ENCODE results near the gene DDIT4L. TPM values are rescaled to one million over a fixed set of nuclear protein-coding genes. Genes with fewer than 3 reads are reported as not detected.

DDIT4L gene
- total and polyA plus RNA-seq, 12 donors: 0.14 to 2.1 (median 0.54) TPM

DNA sequence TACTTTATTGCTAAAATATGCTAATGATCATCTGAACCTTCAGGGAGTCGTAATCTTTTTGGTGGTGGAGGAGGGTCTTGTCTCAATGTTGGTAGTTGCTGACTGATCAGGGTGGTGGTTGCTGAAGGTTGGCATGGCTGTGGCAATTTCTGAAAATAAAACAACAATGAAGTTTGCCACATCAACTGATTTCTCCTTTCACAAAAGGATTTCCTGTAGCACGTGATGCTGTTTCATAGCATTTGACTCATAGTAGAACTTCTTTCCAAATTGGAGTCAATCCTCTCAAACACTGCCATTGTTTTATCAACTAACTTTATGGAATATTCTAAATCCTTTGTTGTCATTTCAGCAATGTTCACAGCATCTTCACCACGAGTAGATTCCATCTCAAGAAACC, 19.3 kb downstream of the DDIT4L start:
- no peak for ATAC-seq
- H3K4me3 ChIP-seq: no peak overlapping the region
- no peak for DNase-seq
- peaks cover 0 to 15% (median 0%) of the 10 kb centered on the region in 9 donors for H3K4me1 ChIP-seq
- H3K27ac ChIP-seq: no peak overlapping the region
- H3K36me3 ChIP-seq: no peaks in the 10 kb centered on the region
- H3K27me3 ChIP-seq: no peaks in the 10 kb centered on the region
- TF ChIP-seq, protein P1, sequence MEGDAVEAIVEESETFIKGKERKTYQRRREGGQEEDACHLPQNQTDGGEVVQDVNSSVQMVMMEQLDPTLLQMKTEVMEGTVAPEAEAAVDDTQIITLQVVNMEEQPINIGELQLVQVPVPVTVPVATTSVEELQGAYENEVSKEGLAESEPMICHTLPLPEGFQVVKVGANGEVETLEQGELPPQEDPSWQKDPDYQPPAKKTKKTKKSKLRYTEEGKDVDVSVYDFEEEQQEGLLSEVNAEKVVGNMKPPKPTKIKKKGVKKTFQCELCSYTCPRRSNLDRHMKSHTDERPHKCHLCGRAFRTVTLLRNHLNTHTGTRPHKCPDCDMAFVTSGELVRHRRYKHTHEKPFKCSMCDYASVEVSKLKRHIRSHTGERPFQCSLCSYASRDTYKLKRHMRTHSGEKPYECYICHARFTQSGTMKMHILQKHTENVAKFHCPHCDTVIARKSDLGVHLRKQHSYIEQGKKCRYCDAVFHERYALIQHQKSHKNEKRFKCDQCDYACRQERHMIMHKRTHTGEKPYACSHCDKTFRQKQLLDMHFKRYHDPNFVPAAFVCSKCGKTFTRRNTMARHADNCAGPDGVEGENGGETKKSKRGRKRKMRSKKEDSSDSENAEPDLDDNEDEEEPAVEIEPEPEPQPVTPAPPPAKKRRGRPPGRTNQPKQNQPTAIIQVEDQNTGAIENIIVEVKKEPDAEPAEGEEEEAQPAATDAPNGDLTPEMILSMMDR (IDR thresholded peaks at IDR 0.05): no peak
- WGBS, 2 donors: 74 to 75% methylated on average over 3 of the region's 3 CpGs
- H3K9me3 ChIP-seq: peaks cover 0 to 8% (median 0%) of the 10 kb centered on the region in 11 donors
- intact Hi-C loops (cut with DNase I): no loop called here

DNA sequence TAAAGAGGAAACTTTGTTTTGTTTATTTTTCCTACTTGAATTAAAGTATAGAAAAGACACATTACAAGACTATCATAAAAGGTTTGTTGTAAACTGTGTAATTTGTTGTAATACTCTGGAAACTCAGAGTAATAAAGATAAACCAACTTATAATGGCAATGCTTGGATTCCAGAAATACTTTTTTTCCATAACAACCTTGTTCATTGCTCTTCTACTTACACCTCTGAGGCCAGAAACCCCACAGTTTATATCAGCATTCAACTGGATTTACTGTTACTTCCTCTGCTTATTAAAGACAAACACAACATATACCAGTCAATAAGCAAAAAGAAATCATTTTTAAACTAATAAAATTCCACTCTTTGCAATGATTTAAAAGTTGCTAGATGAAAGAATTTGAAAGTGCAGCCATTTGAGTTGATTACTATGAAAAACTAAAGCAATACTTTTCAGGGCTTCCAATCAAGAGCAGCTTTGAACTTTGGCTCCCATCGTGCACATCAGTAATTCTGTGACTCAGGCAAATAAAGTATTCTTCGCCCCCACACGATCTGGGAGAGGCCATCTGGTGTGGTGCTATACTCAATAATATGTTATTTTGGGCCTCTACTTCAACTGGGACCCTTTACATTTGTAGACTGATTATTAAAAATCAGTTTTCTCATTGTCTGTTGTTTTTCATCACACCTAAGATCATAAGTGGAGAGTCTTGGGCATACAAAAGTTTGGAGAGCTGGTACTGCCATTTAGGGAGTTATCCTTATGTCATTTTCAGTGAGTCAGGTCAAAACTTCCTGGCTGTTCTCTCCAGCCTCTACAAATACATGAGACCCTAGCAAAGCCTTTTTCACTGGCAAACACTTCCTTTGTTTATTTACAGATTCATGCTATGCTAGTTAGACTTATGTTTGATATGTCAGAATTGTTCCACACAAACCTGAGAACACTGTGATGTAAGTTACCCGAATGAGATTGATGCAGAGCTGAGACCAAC, 20.5 kb downstream of the DDIT4L start:
- H3K27me3 ChIP-seq: no peaks in the 10 kb centered on the region
- TF ChIP-seq, protein P1 (IDR thresholded peaks at IDR 0.05): no peak
- 74 to 76% methylated on average over 4 of the region's 4 CpGs for WGBS, 2 donors
- ATAC-seq (no peak), DNase-seq (no peak)
- peaks cover 0 to 8% (median 0%) of the 10 kb centered on the region in 11 donors for H3K9me3 ChIP-seq
- peaks cover 0 to 15% (median 0%) of the 10 kb centered on the region in 9 donors for H3K4me1 ChIP-seq
- no peaks in the 10 kb centered on the region for H3K36me3 ChIP-seq
- no peak overlapping the region for H3K27ac ChIP-seq
- H3K4me3 ChIP-seq: no peak overlapping the region
- intact Hi-C loops (cut with DNase I): loop anchor here in 1 of 10 donors (10.0 kb wide), 1 partner anchor 55 kb away; no protein-coding TSS in a partner anchor

DNA sequence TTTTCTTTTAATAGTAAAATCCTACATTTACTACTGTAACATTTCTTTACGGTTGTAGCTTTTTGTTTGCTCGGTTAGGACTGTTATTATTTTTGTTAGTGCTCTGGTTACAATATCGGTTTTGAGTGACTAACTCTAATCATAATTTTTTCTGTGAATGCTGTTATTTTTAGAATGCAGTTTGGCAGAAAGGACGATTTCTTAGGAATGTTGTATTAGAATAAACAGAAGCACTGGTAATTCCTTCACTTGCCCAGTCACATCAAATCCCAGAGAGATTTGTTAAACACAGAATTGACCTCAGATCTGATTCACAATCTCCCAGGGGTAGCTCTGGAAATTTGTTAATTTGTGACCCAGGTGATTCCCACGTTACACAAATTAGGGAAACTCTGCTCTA, 21.7 kb downstream of the DDIT4L start:
- H3K4me3 ChIP-seq: no peak overlapping the region
- intact Hi-C loops (cut with DNase I): loop anchor here in 1 of 10 donors (10.0 kb wide), 1 partner anchor 54 kb away; no protein-coding TSS in a partner anchor
- H3K4me1 ChIP-seq: peaks cover 0 to 15% (median 0%) of the 10 kb centered on the region in 9 donors
- H3K9me3 ChIP-seq: peaks cover 0 to 8% (median 0%) of the 10 kb centered on the region in 11 donors
- H3K27me3 ChIP-seq: no peaks in the 10 kb centered on the region
- no peak overlapping the region for H3K27ac ChIP-seq
- no peaks in the 10 kb centered on the region for H3K36me3 ChIP-seq
- WGBS, 2 donors: 47 to 56% methylated on average over 5 of the region's 5 CpGs
- ATAC-seq: no peak
- TF ChIP-seq, protein P1 (IDR thresholded peaks at IDR 0.05): no peak
- no peak for DNase-seq

DNA sequence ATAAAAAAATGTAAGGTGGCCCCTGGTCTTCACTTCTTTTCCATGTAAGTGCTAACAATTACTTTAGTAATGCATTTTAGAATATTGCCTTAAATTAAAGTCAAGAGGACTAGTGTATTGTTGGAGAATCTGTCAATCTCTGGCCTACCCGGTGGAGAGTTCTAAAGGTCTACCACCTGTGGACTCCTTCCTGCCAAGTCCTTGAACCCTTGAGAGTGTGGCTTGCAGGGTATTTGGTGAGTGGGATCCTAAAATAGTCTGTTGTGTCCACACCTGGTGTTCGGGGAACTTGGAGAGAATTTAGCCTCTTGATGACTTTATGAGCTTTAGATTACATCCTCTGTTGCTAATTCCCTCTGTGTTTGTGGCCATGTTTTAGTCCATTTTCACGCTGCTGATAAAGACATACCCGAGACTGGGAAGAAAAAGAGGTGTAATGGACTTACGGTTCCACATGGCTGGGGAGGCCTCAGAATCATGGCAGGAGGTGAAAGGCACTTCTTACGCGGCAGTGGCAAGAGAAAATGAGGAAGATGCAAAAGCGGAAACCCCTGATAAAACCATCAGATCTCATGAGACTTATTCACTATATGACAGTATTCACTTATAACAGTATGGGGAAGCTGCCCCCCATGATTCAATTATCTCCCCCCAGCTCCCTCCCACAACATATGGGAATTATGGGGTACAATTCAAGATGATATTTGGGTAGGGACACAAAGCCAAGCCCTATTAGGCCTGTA, 23.8 kb downstream of the DDIT4L start:
- DNase-seq (no peak), ATAC-seq (no peak)
- TF ChIP-seq, protein P1 (IDR thresholded peaks at IDR 0.05): no peak
- intact Hi-C loops (cut with DNase I): loop anchor here in 1 of 10 donors (10.0 kb wide), 1 partner anchor 52 kb away; no protein-coding TSS in a partner anchor
- H3K4me3 ChIP-seq: no peak overlapping the region
- 87 to 90% methylated on average over 8 of the region's 8 CpGs for WGBS, 2 donors
- H3K27me3 ChIP-seq: no peaks in the 10 kb centered on the region
- H3K9me3 ChIP-seq: peaks cover 0 to 16% (median 9%) of the 10 kb centered on the region in 11 donors
- H3K4me1 ChIP-seq: peaks cover 0 to 15% (median 0%) of the 10 kb centered on the region in 9 donors
- no peaks in the 10 kb centered on the region for H3K36me3 ChIP-seq
- H3K27ac ChIP-seq: no peak overlapping the region
